ENCODE results near the gene SPG11.

The SPG11 gene

GRCh38 chr15:44519537-44519936 is 143.9 kb downstream of the SPG11 start:
- Histone ChIP-seq H3K9me3 (ENCODE audit: low read depth, low read length) (no peaks in the 10 kb centered on the region), H3K9ac (ENCODE audit: insufficient read length) (no peak overlapping the region), H3K36me3 (ENCODE audit: insufficient read depth, low read length) (peaks cover 67% of the 10 kb centered on the region), H3K4me3 (no peak overlapping the region), H3K27ac (no peak overlapping the region)
- DNase-seq (ENCODE audit: low read depth, low spot score) = no peak
- TF ChIP-seq POLR2AphosphoS5 (IDR thresholded peaks at IDR 0.05; ENCODE audit: borderline replicate concordance, low read depth, low read length) = no peak
- no peak for TF ChIP-seq EZH2 (IDR thresholded peaks at IDR 0.05)
- no peak for TF ChIP-seq FOXP2 (optimal IDR thresholded peaks at IDR 0.05; ENCODE audit: control extremely low read depth, extremely low read length, insufficient read depth)

GRCh38 chr15:44516436-44516835 is 147.0 kb downstream of the SPG11 start:
- no peak overlapping the region for H3K9ac ChIP-seq (ENCODE audit: insufficient read length)
- DNase-seq (ENCODE audit: low read depth, low spot score) = no peak
- no peaks in the 10 kb centered on the region for H3K9me3 ChIP-seq (ENCODE audit: low read depth, low read length)
- H3K4me3 ChIP-seq = no peak overlapping the region
- H3K27ac ChIP-seq = no peak overlapping the region
- TF ChIP-seq EZH2 (IDR thresholded peaks at IDR 0.05) (no peak), FOXP2 (optimal IDR thresholded peaks at IDR 0.05; ENCODE audit: control extremely low read depth, extremely low read length, insufficient read depth) (no peak), POLR2AphosphoS5 (IDR thresholded peaks at IDR 0.05; ENCODE audit: borderline replicate concordance, low read depth, low read length) (no peak)
- peaks cover 52% of the 10 kb centered on the region for H3K36me3 ChIP-seq (ENCODE audit: insufficient read depth, low read length)

Measured in SK-N-MC (cell line).